Large intestine (tissue), 3 donors: ENCODE measurements around the gene C4A. TPM values are rescaled to one million over a fixed set of nuclear protein-coding genes. Genes with fewer than 3 reads are reported as not detected.

Source experiments
- DNase-seq, 2 donors: peaks; one replicate each; pipeline versions ENCODE4 v3.0.0 to v3.0.0-alpha.2; 2013
- H3K27ac ChIP-seq: one replicate; pipeline ENCODE4 v1.5.1; 2013; ENCODE audit warnings: low read length
- H3K27me3 ChIP-seq: 2 replicates; pipeline ENCODE4 v1.6.1; 2013; ENCODE audit warnings: low read length; ENCODE audit not compliant: control insufficient read depth, insufficient read depth
- H3K36me3 ChIP-seq: 2 replicates; pipeline ENCODE4 v1.6.1; 2013; ENCODE audit warnings: low read length; ENCODE audit not compliant: control insufficient read depth, insufficient read depth
- H3K4me1 ChIP-seq: one replicate; pipeline ENCODE4 v1.6.1; 2013; ENCODE audit warnings: low read length; ENCODE audit not compliant: control insufficient read depth, insufficient read depth
- H3K4me3 ChIP-seq: one replicate; pipeline ENCODE4 v1.5.1; 2013; ENCODE audit warnings: low read length
- H3K9me3 ChIP-seq: one replicate; pipeline ENCODE4 v1.6.1; 2013; ENCODE audit warnings: mild to moderate bottlenecking, low read depth, low read length, moderate library complexity; ENCODE audit not compliant: control insufficient read depth
- WGBS: methylation state at CpG from one replicate; pipeline ENCODE4 v1.1.5; 2013; ENCODE audit warnings: low lambda C conversion rate; ENCODE audit not compliant: insufficient coverage; 5-methylcytosine and 5-hydroxymethylcytosine counted together
- polyA plus RNA-seq: library from polyadenylated mRNA; unstranded; fragments of 120-200 nt; gene quantifications from one replicate; pipeline ENCODE4 v1.2.1, GENCODE V29; 2013

The C4A gene
- polyA plus RNA-seq, 1 donor = 92.9 TPM

- no peaks in the 10 kb centered on the region for H3K27me3 ChIP-seq
- 83% methylated on average over 1 of the region's 11 CpGs for WGBS
- peaks cover 7% of the 10 kb centered on the region for H3K36me3 ChIP-seq
- H3K4me1 ChIP-seq = peaks cover 25% of the 10 kb centered on the region
- peak overlapping the region; percentile 30 for H3K4me3 ChIP-seq
- no peak for DNase-seq
- peak overlapping the region; percentile 94 for H3K27ac ChIP-seq
- H3K9me3 ChIP-seq = no peaks in the 10 kb centered on the region
Measured at GRCh38 chr6:31946370-31946885, 35.4 kb upstream of the C4A start.

- Histone ChIP-seq H3K9me3 (no peaks in the 10 kb centered on the region), H3K27me3 (no peaks in the 10 kb centered on the region), H3K36me3 (peaks cover 14% of the 10 kb centered on the region), H3K27ac (no peak overlapping the region), H3K4me3 (no peak overlapping the region), H3K4me1 (peaks cover 25% of the 10 kb centered on the region)
- WGBS = no CpG with 5 or more reads among the region's 24 CpGs
- DNase-seq = no peak
Measured at GRCh38 chr6:31947070-31947675, 34.7 kb upstream of the C4A start.

- Histone ChIP-seq H3K27ac (no peak overlapping the region), H3K36me3 (peaks cover 21% of the 10 kb centered on the region), H3K4me3 (no peak overlapping the region), H3K9me3 (no peaks in the 10 kb centered on the region), H3K27me3 (no peaks in the 10 kb centered on the region), H3K4me1 (peaks cover 25% of the 10 kb centered on the region)
- DNase-seq = no peak
- WGBS = no CpG with 5 or more reads among the region's 4 CpGs
Measured at GRCh38 chr6:31947864-31948263, 34.0 kb upstream of the C4A start.

GRCh38 chr6:31948306-31948705, 33.6 kb upstream of the C4A start:
- H3K4me3 ChIP-seq = no peak overlapping the region

GRCh38 chr6:31948753-31949413, 33.0 kb upstream of the C4A start:
- H3K36me3 ChIP-seq = peaks cover 30% of the 10 kb centered on the region
- H3K4me3 ChIP-seq = no peak overlapping the region
- H3K4me1 ChIP-seq = peaks cover 25% of the 10 kb centered on the region
- H3K27ac ChIP-seq = no peak overlapping the region
- DNase-seq = peak in 1 of 2 donors; percentile 29
- H3K9me3 ChIP-seq = no peaks in the 10 kb centered on the region
- H3K27me3 ChIP-seq = no peaks in the 10 kb centered on the region
- no CpG with 5 or more reads among the region's 6 CpGs for WGBS

More at GRCh38 chr6:31948306-31948705, 33.6 kb upstream of the C4A start:
- no peak for DNase-seq
- H3K9me3 ChIP-seq = no peaks in the 10 kb centered on the region
- no CpG with 5 or more reads among the region's 5 CpGs for WGBS
- H3K27ac ChIP-seq = no peak overlapping the region
- no peaks in the 10 kb centered on the region for H3K27me3 ChIP-seq
- peaks cover 25% of the 10 kb centered on the region for H3K4me1 ChIP-seq
- peaks cover 25% of the 10 kb centered on the region for H3K36me3 ChIP-seq

GRCh38 chr6:31949926-31950548, 31.8 kb upstream of the C4A start:
- Histone ChIP-seq H3K4me3 (no peak overlapping the region), H3K27ac (no peak overlapping the region), H3K27me3 (no peaks in the 10 kb centered on the region), H3K9me3 (no peaks in the 10 kb centered on the region), H3K4me1 (peaks cover 20% of the 10 kb centered on the region), H3K36me3 (peaks cover 42% of the 10 kb centered on the region)
- WGBS = no CpG with 5 or more reads among the region's 7 CpGs
- DNase-seq = no peak

GRCh38 chr6:31952140-31952805, 29.6 kb upstream of the C4A start:
- WGBS = 71% methylated on average over 1 of the region's 5 CpGs
- H3K27ac ChIP-seq = no peak overlapping the region

GRCh38 chr6:31952890-31953289, 29.0 kb upstream of the C4A start:
- Histone ChIP-seq H3K4me1 (peaks cover 2% of the 10 kb centered on the region), H3K9me3 (no peaks in the 10 kb centered on the region), H3K4me3 (no peak overlapping the region), H3K36me3 (peaks cover 59% of the 10 kb centered on the region), H3K27me3 (no peaks in the 10 kb centered on the region), H3K27ac (no peak overlapping the region)
- no peak for DNase-seq
- WGBS = no CpG with 5 or more reads among the region's 5 CpGs

More at GRCh38 chr6:31952140-31952805, 29.6 kb upstream of the C4A start:
- peaks cover 2% of the 10 kb centered on the region for H3K4me1 ChIP-seq
- peaks cover 59% of the 10 kb centered on the region for H3K36me3 ChIP-seq
- no peaks in the 10 kb centered on the region for H3K27me3 ChIP-seq
- no peak overlapping the region for H3K4me3 ChIP-seq
- peak; percentile 32 to 36 for DNase-seq
- H3K9me3 ChIP-seq = no peaks in the 10 kb centered on the region

GRCh38 chr6:31954511-31954910, 27.3 kb upstream of the C4A start:
- WGBS = no CpG with 5 or more reads among the region's 28 CpGs
- Histone ChIP-seq H3K9me3 (no peaks in the 10 kb centered on the region), H3K4me3 (no peak overlapping the region), H3K36me3 (peaks cover 59% of the 10 kb centered on the region), H3K4me1 (peaks cover 4% of the 10 kb centered on the region), H3K27ac (no peak overlapping the region), H3K27me3 (no peaks in the 10 kb centered on the region)
- no peak for DNase-seq

GRCh38 chr6:31956796-31957195, 25.1 kb upstream of the C4A start:
- no peak overlapping the region for H3K27ac ChIP-seq
- H3K4me3 ChIP-seq = no peak overlapping the region
- WGBS = no CpG with 5 or more reads among the region's 3 CpGs
- no peaks in the 10 kb centered on the region for H3K27me3 ChIP-seq
- peaks cover 66% of the 10 kb centered on the region for H3K36me3 ChIP-seq
- DNase-seq = no peak
- peaks cover 8% of the 10 kb centered on the region for H3K4me1 ChIP-seq
- no peaks in the 10 kb centered on the region for H3K9me3 ChIP-seq
